GM12878 (cell line): ENCODE measurements around the gene MRPS14. TPM values are rescaled to one million over a fixed set of nuclear protein-coding genes. Genes with fewer than 3 reads are reported as not detected.

ENCODE experiments used
- ATAC-seq: fragments of 200-7000 bp; cut with Tn5 transposase; 3 replicates; pipeline ENCODE4 v1.9.1; 2020; ENCODE audit warnings: mild to moderate bottlenecking, moderate library complexity
- BruUV-seq: library from RNA; stranded (reverse); fragments of 400-500 nt; replicated peaks from 2 replicates; lab custom pipeline; 2021; lab: Mats Ljungman, UMichigan
- CTCF ChIA-PET: fragments of 300-600 bp; sonication (Branson Sonifier 250); formaldehyde crosslinking; extraction: SDS; loops from one replicate; lab custom pipeline; 2021; ENCODE audit warnings: inconsistent platforms; lab: Yijun Ruan, JAX
- POLR2A ChIA-PET: fragments of 350-600 bp; formaldehyde crosslinking; extraction: SDS; loops from one replicate; lab custom pipeline; 2021; ENCODE audit warnings: inconsistent platforms; lab: Charles Lee
- RAD21 ChIA-PET: fragments of 300-600 bp; sonication (Branson Sonifier 250); formaldehyde crosslinking; loops from one replicate; lab custom pipeline; 2023; ENCODE audit warnings: antibody characterized with exemption; ENCODE audit not compliant: unreplicated experiment; lab: Charles Lee
- SMC1A ChIA-PET: fragments of 300-600 bp; sonication (Branson Sonifier 250); formaldehyde crosslinking; loops from one replicate; lab custom pipeline; 2023; ENCODE audit not compliant: unreplicated experiment, uncharacterized antibody; lab: Charles Lee
- DNase-seq: peaks from one replicate; pipeline ENCODE4 v3.0.0-alpha.2; 2011; ENCODE audit warnings: low read depth, low spot score
- FAIRE-seq: peaks from 3 replicates; lab custom pipeline; 2011; peaks lifted over from hg19 to GRCh38; lab: Jason Lieb, UNC
- H2AFZ ChIP-seq: 2 replicates; pipeline ENCODE4 v1.6.0; 2011; ENCODE audit warnings: low read depth, low read length, control low read depth; ENCODE audit not compliant: control insufficient read depth
- H3K27ac ChIP-seq: 2 replicates; pipeline ENCODE4 v1.5.1; 2011; ENCODE audit warnings: control low read depth; ENCODE audit not compliant: control insufficient read depth, insufficient read depth
- H3K27me3 ChIP-seq, 2 experiments: replicated peaks in 1 of 2; 2 replicates each; pipeline versions ENCODE4 v1.6.0 to v1.6.1; 2011; ENCODE audit warnings: low read length in 1 of 2; ENCODE audit not compliant: control insufficient read depth in 2 of 2, insufficient read depth in 2 of 2
- H3K36me3 ChIP-seq, 2 experiments: 2 replicates each; pipeline ENCODE4 v1.5.1; 2011; ENCODE audit warnings: low read length in 1 of 2; ENCODE audit not compliant: control insufficient read depth in 2 of 2, insufficient read depth in 2 of 2
- H3K4me1 ChIP-seq: 2 replicates; pipeline ENCODE4 v1.6.1; 2011; ENCODE audit warnings: mild to moderate bottlenecking, low read length, moderate library complexity, mixed read lengths; ENCODE audit not compliant: control insufficient read depth, insufficient read depth
- H3K4me2 ChIP-seq: 2 replicates; pipeline ENCODE4 v1.6.0; 2011; ENCODE audit warnings: control low read depth; ENCODE audit not compliant: control insufficient read depth, insufficient read depth
- H3K4me3 ChIP-seq: fragments of 200-600 bp; sonication (generic); 2 replicates; pipeline ENCODE4 v1.5.1; 2016
- H3K79me2 ChIP-seq: 2 replicates; pipeline ENCODE4 v1.6.0; 2011; ENCODE audit warnings: low read length; ENCODE audit not compliant: control insufficient read depth, insufficient read depth
- H3K9ac ChIP-seq: 2 replicates; pipeline ENCODE4 v1.8.0; 2011; ENCODE audit warnings: low read length, control low read depth, mixed read lengths; ENCODE audit not compliant: control insufficient read depth, insufficient read depth
- H3K9me3 ChIP-seq: replicated peaks from 3 replicates; pipeline ENCODE4 v1.5.1; 2011; ENCODE audit warnings: mild to moderate bottlenecking, low read length; ENCODE audit not compliant: control insufficient read depth, insufficient read depth
- H4K20me1 ChIP-seq: 2 replicates; pipeline ENCODE4 v1.6.0; 2011; ENCODE audit not compliant: control insufficient read depth, insufficient read depth
- MYB ChIP-seq: fragments of 150-350 bp; IDR thresholded peaks from 2 replicates; pipeline ENCODE4 v1.6.1; 2014; ENCODE audit warnings: mild to moderate bottlenecking, low read depth, low read length, borderline replicate concordance
- SPI1 ChIP-seq: IDR thresholded peaks from 2 replicates; pipeline ENCODE4 v1.6.1; 2011; ENCODE audit warnings: low read depth, mild to moderate bottlenecking, low read length, moderate library complexity, borderline replicate concordance; ENCODE audit not compliant: insufficient read depth
- TCF12 ChIP-seq: IDR thresholded peaks from 2 replicates; pipeline ENCODE4 v1.6.1; 2011; ENCODE audit warnings: low read depth, mild to moderate bottlenecking, low read length
- YY1 ChIP-seq: IDR thresholded peaks from 2 replicates; pipeline ENCODE4 v1.6.1; 2011; ENCODE audit warnings: low read depth, mild to moderate bottlenecking, low read length
- in situ Hi-C: fragments of 300-500 bp; cut with MboI; formaldehyde crosslinking; loops from 9 replicates; pipeline ENCODE4 v1.14.3; 2018; ENCODE audit warnings: mixed read lengths
- intact Hi-C: fragments of 100-400 bp; cut with micrococcal nuclease; formaldehyde crosslinking; loops from one replicate; pipeline ENCODE4 v1.14.2; 2022; ENCODE audit not compliant: unreplicated experiment
- polyA plus RNA-seq, 11 experiments: library from polyadenylated mRNA; depleted of rRNA in 4 of 11; unstranded in 6 of 11; stranded (reverse) in 5 of 11; fragments of >200 nt; fragmentation: Nextera tagmentation in 4 of 11; fragmentation: Illumina TruSeq in 1 of 11; extraction: Ambion mirVana in 4 of 11; extraction: Trizol in 1 of 11; gene quantifications; 1 replicate in 1 of 11; 2 replicates in 10 of 11; pipeline versions ENCODE4 v1.2.1 to v1.2.3, GENCODE V29; 2011 to 2016; ENCODE audit warnings: inconsistent platforms in 2 of 11, missing spikeins in 2 of 11, low read depth in 1 of 11
- total RNA-seq, 4 experiments: library from RNA; depleted of rRNA in 3 of 4; stranded (reverse); fragments of >200 nt in 3 of 4; fragmentation: Illumina TruSeq in 1 of 4; extraction: Trizol in 1 of 4; gene quantifications; 2 replicates each; pipeline versions ENCODE4 v1.2.1 to v1.2.3, GENCODE V29; 2013 to 2021
- TF ChIP-seq, protein P1 (sequence below): fragments of 450-650 bp; IDR thresholded peaks from 2 replicates; pipeline ENCODE4 v1.6.1; 2017; ENCODE audit warnings: low read depth, mild to moderate bottlenecking, moderate library complexity

Gene MRPS14
- total and polyA plus RNA-seq, 10 of the 15 experiments (the other 5 are each of a cell fraction or from before 2014, with no cell fraction given), result 31.1 to 224 (median 50.4) TPM

DNA sequence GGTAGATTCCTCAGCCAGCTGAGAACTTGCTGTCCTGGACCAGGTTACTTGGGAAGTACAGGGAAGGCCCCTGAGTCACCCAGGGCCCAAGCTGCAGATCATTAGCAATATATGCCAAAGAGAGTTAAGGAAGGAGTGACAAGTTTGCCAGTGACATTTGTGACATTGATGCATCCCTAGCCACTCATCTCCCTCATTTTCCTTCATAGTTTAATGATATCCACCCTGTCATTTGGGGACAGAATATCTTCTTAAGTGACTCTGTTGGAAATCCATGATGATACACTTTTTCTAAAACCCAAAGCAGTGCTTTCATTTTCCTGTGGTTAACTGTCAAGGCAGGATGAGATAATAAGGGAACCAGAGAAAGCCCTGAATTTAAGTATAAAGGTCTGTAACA lies 47.6 kb upstream of the MRPS14 start:
- intact Hi-C loops, result no loop called here
- no peak for ATAC-seq
- ChIA-PET SMC1A (interaction anchor here (0.8 to 1.3 kb wide), 2 partner anchors 13 to 54 kb away, joined by 3 read pairs; no protein-coding TSS in a partner anchor), RAD21 (no interaction called here), CTCF (no interaction called here), POLR2A (no interaction called here)
- no peak overlapping the region for H2AFZ ChIP-seq
- TF ChIP-seq MYB (no peak), YY1 (no peak), SPI1 (no peak), TCF12 (no peak)
- TF ChIP-seq, protein P1, sequence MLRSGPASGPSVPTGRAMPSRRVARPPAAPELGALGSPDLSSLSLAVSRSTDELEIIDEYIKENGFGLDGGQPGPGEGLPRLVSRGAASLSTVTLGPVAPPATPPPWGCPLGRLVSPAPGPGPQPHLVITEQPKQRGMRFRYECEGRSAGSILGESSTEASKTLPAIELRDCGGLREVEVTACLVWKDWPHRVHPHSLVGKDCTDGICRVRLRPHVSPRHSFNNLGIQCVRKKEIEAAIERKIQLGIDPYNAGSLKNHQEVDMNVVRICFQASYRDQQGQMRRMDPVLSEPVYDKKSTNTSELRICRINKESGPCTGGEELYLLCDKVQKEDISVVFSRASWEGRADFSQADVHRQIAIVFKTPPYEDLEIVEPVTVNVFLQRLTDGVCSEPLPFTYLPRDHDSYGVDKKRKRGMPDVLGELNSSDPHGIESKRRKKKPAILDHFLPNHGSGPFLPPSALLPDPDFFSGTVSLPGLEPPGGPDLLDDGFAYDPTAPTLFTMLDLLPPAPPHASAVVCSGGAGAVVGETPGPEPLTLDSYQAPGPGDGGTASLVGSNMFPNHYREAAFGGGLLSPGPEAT, result no peak
- H3K4me3 ChIP-seq, result no peak overlapping the region
- H3K27me3 ChIP-seq, result peaks cover 4 to 5% of the 10 kb centered on the region in 2 experiments; a peak in 3 of 4 replicates
- FAIRE-seq, result no peak
- no peaks in the 10 kb centered on the region for H4K20me1 ChIP-seq
- BruUV-seq, result no TSS peak
- H3K4me2 ChIP-seq, result no peak overlapping the region
- no peak overlapping the region for H3K9ac ChIP-seq
- no peak for DNase-seq
- no peak overlapping the region for H3K27ac ChIP-seq
- in situ Hi-C loops, result no loop called here
- no peaks in the 10 kb centered on the region for H3K9me3 ChIP-seq
- H3K4me1 ChIP-seq, result 0 out of 2 replicates have a peak, but pooled peaks cover 2% of the 10 kb centered on the region
- H3K79me2 ChIP-seq, result no peaks in the 10 kb centered on the region
- no peaks in the 10 kb centered on the region for H3K36me3 ChIP-seq
